IMR-90 (cell line): ENCODE data around the gene NOL9. TPM values are rescaled to one million over a fixed set of nuclear protein-coding genes. Genes with fewer than 3 reads are reported as not detected.
A peak's percentile ranks its signal among the peaks of the same experiment; 100 is the strongest.

Experiments used
- ATAC-seq: fragments of 200-7000 bp; cut with Tn5 transposase; 2 replicates; pipeline ENCODE4 v1.9.1; 2020; ENCODE audit warnings: low read depth, mild to moderate bottlenecking, moderate library complexity
- BruUV-seq: library from RNA; stranded (reverse); fragments of 400-500 nt; replicated peaks from 2 replicates; lab custom pipeline; 2021; lab: Mats Ljungman, UMichigan
- CTCF ChIA-PET: fragments of 300-600 bp; formaldehyde crosslinking; extraction: SDS; loops from one replicate; lab custom pipeline; 2021; ENCODE audit warnings: antibody characterized with exemption; lab: Yijun Ruan, JAX
- POLR2A ChIA-PET: fragments of 300-600 bp; sonication (Branson Sonifier 250); formaldehyde crosslinking; loops from one replicate; lab custom pipeline; 2022; ENCODE audit warnings: antibody characterized with exemption; ENCODE audit not compliant: unreplicated experiment; lab: Charles Lee
- DNase-seq: peaks from one replicate; pipeline ENCODE4 v3.0.0; 2013
- H2AFZ ChIP-seq: replicated peaks from 2 replicates; pipeline ENCODE3; 2013; ENCODE audit warnings: low read length, mild to moderate bottlenecking; ENCODE audit not compliant: poor library complexity
- H2AK5ac ChIP-seq: 2 replicates; pipeline ENCODE4 v1.6.1; 2013; ENCODE audit warnings: low read depth, low read length, inconsistent platforms
- H2AK9ac ChIP-seq: replicated peaks from 2 replicates; pipeline ENCODE3; 2013; ENCODE audit warnings: mild to moderate bottlenecking, low read depth, low read length, moderate library complexity; ENCODE audit not compliant: poor library complexity
- H2BK120ac ChIP-seq: 2 replicates; pipeline ENCODE4 v1.6.1; 2013; ENCODE audit warnings: low read depth, low read length, inconsistent platforms
- H2BK15ac ChIP-seq: 3 replicates; pipeline ENCODE4 v1.6.1; 2013; ENCODE audit warnings: low read depth, low read length, inconsistent platforms
- H2BK20ac ChIP-seq: 2 replicates; pipeline ENCODE4 v1.6.1; 2013; ENCODE audit warnings: low read depth, mild to moderate bottlenecking, inconsistent platforms, low read length, moderate library complexity
- H2BK5ac ChIP-seq: 2 replicates; pipeline ENCODE4 v1.6.1; 2013; ENCODE audit warnings: mild to moderate bottlenecking, low read depth, low read length, inconsistent platforms; ENCODE audit not compliant: poor library complexity, severe bottlenecking
- H3K14ac ChIP-seq: replicated peaks from 2 replicates; pipeline ENCODE4 v1.6.1; 2013; ENCODE audit warnings: low read depth, low read length, inconsistent platforms
- H3K18ac ChIP-seq: 2 replicates; pipeline ENCODE4 v1.6.1; 2013; ENCODE audit warnings: low read depth, low read length, control low read depth
- H3K23ac ChIP-seq: 2 replicates; pipeline ENCODE4 v1.6.1; 2013; ENCODE audit warnings: low read depth, low read length, inconsistent platforms
- H3K27ac ChIP-seq: 2 replicates; pipeline ENCODE4 v1.5.1; 2013; ENCODE audit warnings: mild to moderate bottlenecking, control low read depth, low read length; ENCODE audit not compliant: insufficient read depth
- H3K27me3 ChIP-seq: 2 replicates; pipeline ENCODE4 v1.6.1; 2013; ENCODE audit warnings: low read length; ENCODE audit not compliant: control insufficient read depth, insufficient read depth
- H3K36me3 ChIP-seq: 2 replicates; pipeline ENCODE4 v1.6.1; 2013; ENCODE audit warnings: low read length, mixed read lengths; ENCODE audit not compliant: control insufficient read depth, insufficient read depth
- H3K4ac ChIP-seq: 2 replicates; pipeline ENCODE4 v1.6.1; 2013; ENCODE audit warnings: low read depth, low read length, inconsistent platforms
- H3K4me1 ChIP-seq: 2 replicates; pipeline ENCODE4 v1.6.1; 2013; ENCODE audit warnings: low read length, mixed read lengths; ENCODE audit not compliant: control insufficient read depth, insufficient read depth
- H3K4me2 ChIP-seq: 2 replicates; pipeline ENCODE4 v1.6.1; 2013; ENCODE audit warnings: low read depth, mild to moderate bottlenecking, control low read depth, low read length, moderate library complexity
- H3K4me3 ChIP-seq: 2 replicates; pipeline ENCODE4 v1.5.1; 2013; ENCODE audit warnings: low read depth, mild to moderate bottlenecking, control low read depth, low read length, moderate library complexity; ENCODE audit not compliant: insufficient read depth
- H3K56ac ChIP-seq: 2 replicates; pipeline ENCODE4 v1.6.1; 2013; ENCODE audit warnings: low read length, inconsistent platforms; ENCODE audit not compliant: insufficient read depth; ENCODE audit errors: extremely low read depth
- H3K79me1 ChIP-seq, 2 experiments: 2 replicates each; pipeline ENCODE4 v1.6.1; 2013; ENCODE audit warnings: low read length in 2 of 2, inconsistent platforms in 1 of 2, low read depth in 1 of 2
- H3K9ac ChIP-seq: 2 replicates; pipeline ENCODE4 v1.6.1; 2013; ENCODE audit warnings: low read depth, low read length, control low read depth
- H3K9me1 ChIP-seq: 2 replicates; pipeline ENCODE4 v1.6.1; 2013; ENCODE audit warnings: low read length, inconsistent platforms; ENCODE audit not compliant: insufficient read depth
- H3K9me3 ChIP-seq: 2 replicates; pipeline ENCODE4 v1.6.1; 2013; ENCODE audit warnings: low read length; ENCODE audit not compliant: control insufficient read depth, insufficient read depth
- H4K20me1 ChIP-seq: 2 replicates; pipeline ENCODE4 v1.6.1; 2013; ENCODE audit warnings: low read length, inconsistent platforms; ENCODE audit not compliant: insufficient read depth
- H4K5ac ChIP-seq: 2 replicates; pipeline ENCODE4 v1.6.1; 2013; ENCODE audit warnings: mild to moderate bottlenecking, low read depth, low read length, control low read depth
- H4K8ac ChIP-seq, 2 experiments: 2 replicates each; pipeline ENCODE4 v1.6.1; 2013; ENCODE audit warnings: low read depth in 2 of 2, low read length in 2 of 2, control low read depth in 1 of 2, inconsistent platforms in 1 of 2
- H4K91ac ChIP-seq: 2 replicates; pipeline ENCODE4 v1.6.1; 2013; ENCODE audit warnings: low read depth, low read length, inconsistent platforms; ENCODE audit not compliant: insufficient read depth
- BHLHE40 ChIP-seq: fragments of 150-350 bp; IDR thresholded peaks from 2 replicates; pipeline ENCODE4 v1.6.1; 2016; ENCODE audit warnings: mild to moderate bottlenecking, low read depth, low read length
- CEBPB ChIP-seq: IDR thresholded peaks from 2 replicates; pipeline ENCODE4 v1.6.1; 2012; ENCODE audit warnings: low read depth, low read length, improper control_type of control experiment
- CHD1 ChIP-seq: IDR thresholded peaks from 2 replicates; pipeline ENCODE4 v1.6.1; 2012; ENCODE audit warnings: low read depth, low read length, improper control_type of control experiment
- FOS ChIP-seq: fragments of 150-350 bp; IDR thresholded peaks from 2 replicates; pipeline ENCODE4 v1.6.1; 2016; ENCODE audit warnings: low read depth, low read length
- MAFK ChIP-seq: IDR thresholded peaks from 2 replicates; pipeline ENCODE4 v1.6.1; 2012; ENCODE audit warnings: low read depth, low read length, improper control_type of control experiment
- MAZ ChIP-seq: IDR thresholded peaks from 2 replicates; pipeline ENCODE4 v1.6.1; 2012; ENCODE audit warnings: low read depth, mild to moderate bottlenecking, low read length, improper control_type of control experiment, moderate library complexity, borderline replicate concordance
- MXI1 ChIP-seq: IDR thresholded peaks from 2 replicates; pipeline ENCODE4 v1.6.1; 2012; ENCODE audit warnings: low read depth, mild to moderate bottlenecking, low read length, moderate library complexity, borderline replicate concordance
- NFE2L2 ChIP-seq: fragments of 150-350 bp; IDR thresholded peaks from 2 replicates; pipeline ENCODE4 v1.6.1; 2016; ENCODE audit warnings: low read depth, mild to moderate bottlenecking, low read length
- POLR2A ChIP-seq: IDR thresholded peaks from 2 replicates; pipeline ENCODE4 v1.6.1; 2012; ENCODE audit warnings: mild to moderate bottlenecking, low read depth, low read length
- RAD21 ChIP-seq: IDR thresholded peaks from 2 replicates; pipeline ENCODE4 v1.6.1; 2012; ENCODE audit warnings: low read length, improper control_type of control experiment
- RCOR1 ChIP-seq: IDR thresholded peaks from 2 replicates; pipeline ENCODE4 v1.6.1; 2012; ENCODE audit warnings: mild to moderate bottlenecking, low read length, improper control_type of control experiment; ENCODE audit not compliant: insufficient replicate concordance
- RFX5 ChIP-seq: IDR thresholded peaks from 2 replicates; pipeline ENCODE4 v1.8.0; 2012; ENCODE audit warnings: low read depth, mild to moderate bottlenecking, low read length, moderate library complexity
- SMC3 ChIP-seq: fragments of 150-350 bp; IDR thresholded peaks from 2 replicates; pipeline ENCODE4 v1.6.1; 2016; ENCODE audit warnings: low read depth, mild to moderate bottlenecking, antibody characterized with exemption, low read length, moderate library complexity
- WGBS, 2 experiments: methylation state at CpG; one replicate each; pipeline versions ENCODE4 v1.1.5 to v1.1.7; 2013; ENCODE audit warnings: missing lambda C conversion rate in 2 of 2; ENCODE audit not compliant: insufficient read length in 1 of 2; ENCODE audit errors: extremely low coverage in 2 of 2; 5-methylcytosine and 5-hydroxymethylcytosine counted together
- dilution Hi-C: fragments of 300-500 bp; cut with HindIII; formaldehyde crosslinking; loops from one replicate; pipeline ENCODE4 v1.14.3; 2018; ENCODE audit warnings: low sequenced_read_pairs; ENCODE audit not compliant: unreplicated experiment
- in situ Hi-C: fragments of 300-500 bp; cut with MboI; formaldehyde crosslinking; loops from 3 replicates; pipeline ENCODE4 v1.14.3; 2019; ENCODE audit warnings: low sequenced_read_pairs, inconsistent platforms, mixed read lengths
- intact Hi-C: fragments of 100-400 bp; cut with micrococcal nuclease; formaldehyde crosslinking; loops from 2 replicates; pipeline ENCODE4 v1.10.0; 2022
- polyA plus RNA-seq, 3 experiments: library from polyadenylated mRNA; depleted of rRNA; stranded (reverse); fragments of >200 nt; gene quantifications; 2 replicates each; pipeline ENCODE4 v1.2.3, GENCODE V29; 2012; ENCODE audit warnings: low replicate concordance in 1 of 3
- total RNA-seq: library from RNA; depleted of rRNA; stranded (reverse); fragments of >200 nt; gene quantifications from 2 replicates; pipeline ENCODE4 v1.2.3, GENCODE V29; 2012
- TF ChIP-seq, protein P1 (sequence below): conservative IDR thresholded peaks from 2 replicates; pipeline ENCODE4 v1.5.1; 2012; ENCODE audit warnings: mild to moderate bottlenecking, low read depth, low read length, improper control_type of control experiment
- TF ChIP-seq, protein P2 (sequence below): fragments of 150-350 bp; IDR thresholded peaks from 2 replicates; pipeline ENCODE4 v1.6.1; 2017; ENCODE audit warnings: mild to moderate bottlenecking, antibody characterized with exemption, low read length, low read depth

The NOL9 gene
- total and polyA plus RNA-seq, 2 of the 4 experiments (the other 2 are of a cell fraction): 13.0 to 19.2 TPM

- no peak overlapping the region for H4K91ac ChIP-seq
- H4K8ac ChIP-seq: no peak overlapping the region
- in situ Hi-C loops: no loop called here
- no TSS peak for BruUV-seq
- no peak overlapping the region for H2BK20ac ChIP-seq
- H3K18ac ChIP-seq: no peak overlapping the region
- no peak overlapping the region for H4K5ac ChIP-seq
- H3K56ac ChIP-seq: no peak overlapping the region
- no peak overlapping the region for H3K14ac ChIP-seq
- H2BK120ac ChIP-seq: no peak overlapping the region
- dilution Hi-C loops: no loop called here
- TF ChIP-seq RAD21 (no peak), SMC3 (no peak), POLR2A (no peak), BHLHE40 (no peak), MAZ (no peak), MAFK (no peak), RCOR1 (no peak), NFE2L2 (no peak), FOS (no peak), RFX5 (no peak), MXI1 (no peak), CEBPB (no peak), CHD1 (no peak)
- TF ChIP-seq, protein P1, sequence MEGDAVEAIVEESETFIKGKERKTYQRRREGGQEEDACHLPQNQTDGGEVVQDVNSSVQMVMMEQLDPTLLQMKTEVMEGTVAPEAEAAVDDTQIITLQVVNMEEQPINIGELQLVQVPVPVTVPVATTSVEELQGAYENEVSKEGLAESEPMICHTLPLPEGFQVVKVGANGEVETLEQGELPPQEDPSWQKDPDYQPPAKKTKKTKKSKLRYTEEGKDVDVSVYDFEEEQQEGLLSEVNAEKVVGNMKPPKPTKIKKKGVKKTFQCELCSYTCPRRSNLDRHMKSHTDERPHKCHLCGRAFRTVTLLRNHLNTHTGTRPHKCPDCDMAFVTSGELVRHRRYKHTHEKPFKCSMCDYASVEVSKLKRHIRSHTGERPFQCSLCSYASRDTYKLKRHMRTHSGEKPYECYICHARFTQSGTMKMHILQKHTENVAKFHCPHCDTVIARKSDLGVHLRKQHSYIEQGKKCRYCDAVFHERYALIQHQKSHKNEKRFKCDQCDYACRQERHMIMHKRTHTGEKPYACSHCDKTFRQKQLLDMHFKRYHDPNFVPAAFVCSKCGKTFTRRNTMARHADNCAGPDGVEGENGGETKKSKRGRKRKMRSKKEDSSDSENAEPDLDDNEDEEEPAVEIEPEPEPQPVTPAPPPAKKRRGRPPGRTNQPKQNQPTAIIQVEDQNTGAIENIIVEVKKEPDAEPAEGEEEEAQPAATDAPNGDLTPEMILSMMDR: no peak
- TF ChIP-seq, protein P2, sequence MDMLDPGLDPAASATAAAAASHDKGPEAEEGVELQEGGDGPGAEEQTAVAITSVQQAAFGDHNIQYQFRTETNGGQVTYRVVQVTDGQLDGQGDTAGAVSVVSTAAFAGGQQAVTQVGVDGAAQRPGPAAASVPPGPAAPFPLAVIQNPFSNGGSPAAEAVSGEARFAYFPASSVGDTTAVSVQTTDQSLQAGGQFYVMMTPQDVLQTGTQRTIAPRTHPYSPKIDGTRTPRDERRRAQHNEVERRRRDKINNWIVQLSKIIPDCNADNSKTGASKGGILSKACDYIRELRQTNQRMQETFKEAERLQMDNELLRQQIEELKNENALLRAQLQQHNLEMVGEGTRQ: no peak
- DNase-seq: no peak
- H3K4me3 ChIP-seq: no peak overlapping the region
- H3K27me3 ChIP-seq: peaks cover 4% of the 10 kb centered on the region; the same call in 1 of the 2 replicates
- peak overlapping the region; percentile 16 for H2AK9ac ChIP-seq
- H3K4ac ChIP-seq: no peak overlapping the region
- no peaks in the 10 kb centered on the region for H3K79me1 ChIP-seq
- H2AFZ ChIP-seq: peak overlapping the region; percentile 41
- H3K23ac ChIP-seq: no peak overlapping the region
- H3K36me3 ChIP-seq: no peaks in the 10 kb centered on the region
- intact Hi-C loops: no loop called here
- ChIA-PET CTCF (no interaction called here), POLR2A (no interaction called here)
- H3K4me2 ChIP-seq: no peak overlapping the region
- H2BK5ac ChIP-seq: no peak overlapping the region
- no peak for ATAC-seq
- 81% methylated on average over 6 of the region's 18 CpGs; no CpG with 5 or more reads in 1 of the 2 experiments for WGBS, 2 experiments
- no peak overlapping the region for H2BK15ac ChIP-seq
- no peaks in the 10 kb centered on the region for H4K20me1 ChIP-seq
- H2AK5ac ChIP-seq: no peak overlapping the region
- no peaks in the 10 kb centered on the region for H3K9me3 ChIP-seq
- H3K27ac ChIP-seq: no peak overlapping the region
- no peaks in the 10 kb centered on the region for H3K4me1 ChIP-seq
- H3K9ac ChIP-seq: no peak overlapping the region
- H3K9me1 ChIP-seq: no peaks in the 10 kb centered on the region
Measured at GRCh38 chr1:6508154-6508815, 46.0 kb downstream of the NOL9 start.
